Endodermal cell (in vitro differentiated cells): ENCODE data around the gene TMEM223. TPM values are rescaled to one million over a fixed set of nuclear protein-coding genes. Genes with fewer than 3 reads are reported as not detected.
"Not testable (repeated sequence)": the region's sequence is repeated elsewhere in the genome, so short reads cannot be mapped to it uniquely, and the experiment has no call there.

Experiments
- DNase-seq: peaks from one replicate; pipeline ENCODE4 v3.0.0-alpha.2; 2017
- H3K27ac ChIP-seq: 2 replicates; pipeline ENCODE4 v1.5.1; 2013; ENCODE audit warnings: mild to moderate bottlenecking, low read depth, low read length, moderate library complexity
- H3K27me3 ChIP-seq: 2 replicates; pipeline ENCODE4 v1.6.1; 2013; ENCODE audit warnings: mild to moderate bottlenecking, low read length, moderate library complexity; ENCODE audit not compliant: insufficient read depth, control insufficient read depth, poor library complexity, severe bottlenecking
- H3K36me3 ChIP-seq: 2 replicates; pipeline ENCODE4 v1.7.0; 2013; ENCODE audit warnings: mild to moderate bottlenecking, low read length, moderate library complexity; ENCODE audit not compliant: control insufficient read depth, insufficient read depth
- H3K4me1 ChIP-seq: one replicate; pipeline ENCODE4 v1.7.0; 2013; ENCODE audit warnings: low read length; ENCODE audit not compliant: control insufficient read depth, insufficient read depth
- H3K4me3 ChIP-seq: 2 replicates; pipeline ENCODE4 v1.5.1; 2013; ENCODE audit warnings: mild to moderate bottlenecking, low read length, moderate library complexity
- H3K9ac ChIP-seq: 2 replicates; pipeline ENCODE4 v1.6.1; 2013; ENCODE audit warnings: mild to moderate bottlenecking, low read length, moderate library complexity; ENCODE audit not compliant: poor library complexity, severe bottlenecking; ENCODE audit errors: extremely low read depth
- H3K9me3 ChIP-seq: 2 replicates; pipeline ENCODE4 v1.6.1; 2013; ENCODE audit warnings: mild to moderate bottlenecking, low read length, moderate library complexity; ENCODE audit not compliant: control insufficient read depth
- H3K27ac Mint-ChIP-seq: 2 replicates; pipeline ENCODE4 v1.8.0; 2020; ENCODE audit warnings: mixed read lengths
- H3K27me3 Mint-ChIP-seq: 2 replicates; pipeline ENCODE4 v1.8.0; 2021; ENCODE audit warnings: mild to moderate bottlenecking, mixed read lengths; ENCODE audit not compliant: insufficient read depth
- H3K36me3 Mint-ChIP-seq: 2 replicates; pipeline ENCODE4 v1.8.0; 2020; ENCODE audit warnings: low read depth, mixed read lengths
- H3K4me1 Mint-ChIP-seq: 2 replicates; pipeline ENCODE4 v1.8.0; 2020; ENCODE audit warnings: mixed read lengths
- H3K4me3 Mint-ChIP-seq: 2 replicates; pipeline ENCODE4 v1.8.0; 2020; ENCODE audit warnings: mild to moderate bottlenecking, moderate library complexity, mixed read lengths
- H3K9me3 Mint-ChIP-seq: 2 replicates; pipeline ENCODE4 v1.8.0; 2020; ENCODE audit warnings: mild to moderate bottlenecking, mixed read lengths
- CTCF ChIP-seq: fragments of 200-600 bp; sonication (generic); conservative IDR thresholded peaks from 2 replicates; pipeline ENCODE4 v1.5.0; 2021; ENCODE audit warnings: antibody characterized with exemption, mild to moderate bottlenecking
- WGBS, 2 experiments: methylation state at CpG; one replicate each; pipeline versions ENCODE4 v1.1.5 to v1.1.7; 2013; ENCODE audit warnings: missing lambda C conversion rate in 2 of 2, mixed read lengths in 1 of 2; ENCODE audit not compliant: insufficient coverage in 1 of 2, insufficient read length in 1 of 2; 5-methylcytosine and 5-hydroxymethylcytosine counted together
- total RNA-seq, 2 donors: library from RNA; stranded (reverse); fragmentation: NEBNext Ultra II Directional in 1 of 2; extraction: Animal tissue kit (Norgen Biotek cat#: 25700) in 1 of 2; gene quantifications; 2 replicates in 1 of 2; 3 replicates in 1 of 2; pipeline ENCODE4 v1.2.1, GENCODE V29; 2021

The TMEM223 gene
- total RNA-seq, 2 donors from 2014 or later, result 18.4 to 21.0 TPM

- peaks cover 2% of the 10 kb centered on the region for H3K9me3 Mint-ChIP-seq
- peaks cover 50% of the 10 kb centered on the region for H3K36me3 ChIP-seq
- 2 to 6% methylated on average over 12 to 27 of the region's 33 CpGs for WGBS, 2 experiments
- peak overlapping the region; percentile 96 for H3K9ac ChIP-seq
- DNase-seq, result no peak
- peak overlapping the region; percentile 76 for H3K27ac ChIP-seq
- no peak for TF ChIP-seq CTCF
- H3K9me3 ChIP-seq, result no peaks in the 10 kb centered on the region
- H3K27me3 Mint-ChIP-seq, result no peaks in the 10 kb centered on the region
- peak overlapping the region; percentile 99 for H3K4me3 Mint-ChIP-seq
- peaks cover 41% of the 10 kb centered on the region for H3K36me3 Mint-ChIP-seq
- peaks cover 2% of the 10 kb centered on the region for H3K4me1 ChIP-seq
- H3K4me3 ChIP-seq, result peak overlapping the region; percentile 98
- peak overlapping the region; percentile 100 for H3K27ac Mint-ChIP-seq
- H3K4me1 Mint-ChIP-seq, result peaks cover 20% of the 10 kb centered on the region
- H3K27me3 ChIP-seq, result no peaks in the 10 kb centered on the region
Observed at GRCh38 chr11:62830904-62831519, 39.2 kb upstream of the TMEM223 start.

- H3K36me3 ChIP-seq, result peaks cover 53% of the 10 kb centered on the region
- H3K27ac Mint-ChIP-seq, H3K27ac ChIP-seq, H3K9me3 Mint-ChIP-seq, H3K9ac ChIP-seq, DNase-seq, H3K4me1 ChIP-seq, H3K27me3 ChIP-seq, H3K4me3 ChIP-seq, H3K9me3 ChIP-seq, H3K4me3 Mint-ChIP-seq, H3K27me3 Mint-ChIP-seq: not testable (repeated sequence)
- Mint-ChIP-seq H3K4me1 (peaks cover 14% of the 10 kb centered on the region), H3K36me3 (peaks cover 47% of the 10 kb centered on the region)
- 82 to 96% methylated on average over 6 to 8 of the region's 8 CpGs for WGBS, 2 experiments
Observed at GRCh38 chr11:62828130-62828529, 36.3 kb upstream of the TMEM223 start.

GRCh38 chr11:62823677-62824076 lies 31.9 kb upstream of the TMEM223 start:
- Histone ChIP-seq H3K36me3 (peaks cover 75% of the 10 kb centered on the region), H3K27ac (no peak overlapping the region), H3K9me3 (no peaks in the 10 kb centered on the region), H3K4me1 (no peaks in the 10 kb centered on the region), H3K4me3 (no peak overlapping the region), H3K9ac (no peak overlapping the region), H3K27me3 (no peaks in the 10 kb centered on the region)
- DNase-seq, result no peak
- Mint-ChIP-seq H3K9me3 (peaks cover 2% of the 10 kb centered on the region), H3K36me3 (peaks cover 72% of the 10 kb centered on the region), H3K4me3 (no peak overlapping the region), H3K27me3 (no peaks in the 10 kb centered on the region), H3K27ac (no peak overlapping the region), H3K4me1 (no peaks in the 10 kb centered on the region)
- TF ChIP-seq CTCF, result no peak
- WGBS, 2 experiments, result 92 to 100% methylated on average over 3 of the region's 3 CpGs

- H3K9me3 Mint-ChIP-seq, result no peaks in the 10 kb centered on the region
Observed at GRCh38 chr11:62817129-62817528, 25.3 kb upstream of the TMEM223 start.

More at GRCh38 chr11:62817129-62817528, 25.3 kb upstream of the TMEM223 start:
- Histone ChIP-seq H3K36me3 (peaks cover 58% of the 10 kb centered on the region), H3K9me3 (no peaks in the 10 kb centered on the region), H3K27ac (no peak overlapping the region), H3K4me1 (no peaks in the 10 kb centered on the region), H3K9ac (no peak overlapping the region), H3K27me3 (no peaks in the 10 kb centered on the region), H3K4me3 (no peak overlapping the region)
- peaks cover 41% of the 10 kb centered on the region for H3K36me3 Mint-ChIP-seq
- no peak overlapping the region for H3K27ac Mint-ChIP-seq
- H3K4me3 Mint-ChIP-seq, result no peak overlapping the region
- H3K27me3 Mint-ChIP-seq, result no peaks in the 10 kb centered on the region
- no peaks in the 10 kb centered on the region for H3K4me1 Mint-ChIP-seq
- TF ChIP-seq CTCF, result no peak
- 93 to 96% methylated on average over 4 of the region's 4 CpGs for WGBS, 2 experiments
- DNase-seq, result no peak
